GM12892 (cell line): Measurements from ENCODE around the gene ST6GALNAC4.

Experiments
- POLR2A ChIP-seq: IDR thresholded peaks from 2 replicates; pipeline ENCODE4 v1.6.1; 2011; ENCODE audit warnings: low read depth, low read length, control low read depth
- POLR2AphosphoS5 ChIP-seq: IDR thresholded peaks from 2 replicates; pipeline ENCODE4 v1.6.1; 2011; ENCODE audit warnings: low read depth, low read length, control low read depth
- TAF1 ChIP-seq: IDR thresholded peaks from 2 replicates; pipeline ENCODE4 v1.6.1; 2011; ENCODE audit warnings: low read depth, mild to moderate bottlenecking, control low read depth, low read length, borderline replicate concordance

DNA sequence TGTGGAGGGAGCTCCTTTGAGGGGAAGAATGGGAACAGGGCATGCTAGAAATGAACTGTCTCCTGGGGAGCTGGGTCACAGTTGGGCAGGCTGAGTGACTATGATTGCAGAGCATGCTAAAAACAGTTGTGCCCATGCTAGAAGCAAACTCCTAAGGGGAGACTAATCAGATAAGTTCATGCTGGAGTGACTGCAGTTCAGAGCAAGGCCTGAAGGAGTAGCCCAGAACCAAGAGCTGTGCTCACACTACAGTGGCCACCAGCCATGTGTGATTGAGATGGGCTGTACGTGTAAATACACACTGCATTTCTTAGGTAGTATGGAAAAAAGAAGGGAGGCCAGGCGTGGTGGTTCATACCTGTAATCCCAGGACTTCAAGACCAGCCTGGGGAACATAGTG lies 29.0 kb downstream of the ST6GALNAC4 start:
- TF ChIP-seq POLR2AphosphoS5 = no peak
- TF ChIP-seq TAF1 = no peak
- TF ChIP-seq POLR2A = no peak
